Occipital lobe (tissue), 2 donors: Measurements from ENCODE around the gene PTPRR. TPM values are rescaled to one million over a fixed set of nuclear protein-coding genes. Genes with fewer than 3 reads are reported as not detected.

Experiments used
- DNase-seq: peaks from one replicate; lab custom pipeline; 2025; lab: John Stamatoyannopoulos, UW
- total RNA-seq: library from RNA; depleted of rRNA; stranded (reverse); fragments of >200 nt; gene quantifications from one replicate; pipeline ENCODE4 v1.2.3, GENCODE V29; 2014

PTPRR gene
- total RNA-seq, 1 donor from 2014 or later: 19.5 TPM

DNA sequence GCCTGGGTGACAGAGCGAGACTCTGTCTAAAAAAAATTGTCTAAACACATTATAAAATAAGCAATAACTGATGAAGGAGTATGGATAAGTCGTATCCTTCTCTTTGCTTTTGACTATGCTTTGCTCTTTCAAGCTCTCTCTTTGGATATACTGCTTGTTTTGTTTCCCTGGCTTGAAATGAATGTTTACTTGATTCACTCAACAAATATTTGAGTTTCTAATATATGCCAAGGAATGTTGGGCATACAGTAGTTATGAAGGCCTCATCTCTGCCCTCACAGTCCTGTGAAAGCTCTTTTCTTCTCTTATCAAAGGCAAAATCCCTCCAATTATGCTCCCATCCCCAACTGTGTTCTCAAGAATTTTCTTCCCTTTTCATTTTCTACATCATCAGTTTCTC is 123.5 kb downstream of the PTPRR start:
- no peak for DNase-seq

GRCh38 chr12:70795608-70796007 is 124.9 kb downstream of the PTPRR start:
- no peak for DNase-seq

GRCh38 chr12:70794131-70794530 is 126.4 kb downstream of the PTPRR start:
- DNase-seq: no peak

- DNase-seq: no peak
These were observed 131.8 kb downstream of the PTPRR start for GRCh38 chr12:70788774-70789173.

DNA sequence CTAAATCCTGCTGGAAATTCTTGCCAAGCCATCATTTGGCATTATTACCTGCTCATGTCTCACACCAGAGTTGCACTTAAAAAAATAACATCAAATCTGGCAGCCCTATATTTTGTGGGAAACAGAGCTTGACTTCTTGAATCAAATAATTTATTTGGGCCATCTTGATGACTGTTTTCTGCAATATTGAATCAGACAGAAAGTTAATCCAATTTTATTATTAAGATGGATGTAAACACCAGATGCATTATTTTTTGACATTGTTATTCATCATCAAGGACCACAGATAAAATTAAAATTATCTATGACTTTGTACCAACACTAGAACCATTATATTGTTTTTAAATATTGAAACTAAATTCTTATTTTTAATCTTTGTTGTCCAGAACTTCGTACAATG is 132.9 kb downstream of the PTPRR start:
- DNase-seq: no peak

DNA sequence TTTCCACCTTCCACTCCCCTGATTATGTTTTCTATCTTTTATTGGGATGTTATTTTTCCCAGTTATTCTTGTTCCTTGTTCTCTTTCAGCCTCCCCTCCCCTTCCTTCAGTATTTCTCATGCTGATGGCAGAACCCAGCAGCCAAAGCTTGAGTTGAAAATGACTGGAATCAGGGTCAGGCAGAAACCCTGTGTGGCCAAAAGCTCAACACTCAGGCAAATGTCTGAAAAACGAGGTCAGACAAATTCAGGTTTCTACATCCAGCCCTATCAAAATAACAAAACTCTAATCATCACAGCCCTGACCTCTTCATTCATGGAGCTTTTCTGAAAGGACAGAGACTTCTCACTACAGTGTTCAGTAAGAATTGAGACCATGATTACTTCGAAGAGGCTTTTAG is 134.6 kb downstream of the PTPRR start:
- no peak for DNase-seq

DNA sequence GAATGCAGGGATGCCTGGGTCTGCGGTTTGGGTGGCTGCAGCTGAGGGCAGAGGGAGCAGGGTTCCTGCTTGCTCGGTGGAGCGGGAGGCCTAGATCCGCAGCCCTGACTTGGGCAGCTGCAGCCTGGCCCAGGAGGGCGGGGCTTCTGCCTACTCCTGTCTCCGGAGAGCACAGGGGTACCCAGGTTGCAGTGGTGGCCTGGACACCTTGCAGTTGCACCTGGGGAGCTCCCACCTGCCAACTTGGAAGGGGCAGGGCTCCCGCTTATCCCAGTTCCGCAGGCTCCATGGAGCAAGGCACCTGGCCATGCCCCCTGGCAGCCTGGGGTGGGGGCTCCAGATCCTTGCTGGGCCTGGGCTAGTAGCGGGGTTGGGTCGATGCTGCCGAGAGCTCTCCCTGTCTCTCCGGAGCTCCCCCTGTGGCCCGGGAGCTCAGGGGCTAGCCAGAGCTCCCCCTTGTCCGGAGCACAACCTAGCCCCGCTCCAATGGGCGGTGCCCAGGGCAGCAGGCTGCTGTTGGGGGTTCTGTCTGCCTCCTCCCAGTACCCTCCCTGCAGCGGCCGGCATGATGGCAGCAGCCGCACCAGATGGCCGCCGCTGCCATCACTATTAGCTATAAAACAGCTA is 136.4 kb downstream of the PTPRR start:
- no peak for DNase-seq

GRCh38 chr12:70783455-70783854 is 137.1 kb downstream of the PTPRR start:
- no peak for DNase-seq

DNA sequence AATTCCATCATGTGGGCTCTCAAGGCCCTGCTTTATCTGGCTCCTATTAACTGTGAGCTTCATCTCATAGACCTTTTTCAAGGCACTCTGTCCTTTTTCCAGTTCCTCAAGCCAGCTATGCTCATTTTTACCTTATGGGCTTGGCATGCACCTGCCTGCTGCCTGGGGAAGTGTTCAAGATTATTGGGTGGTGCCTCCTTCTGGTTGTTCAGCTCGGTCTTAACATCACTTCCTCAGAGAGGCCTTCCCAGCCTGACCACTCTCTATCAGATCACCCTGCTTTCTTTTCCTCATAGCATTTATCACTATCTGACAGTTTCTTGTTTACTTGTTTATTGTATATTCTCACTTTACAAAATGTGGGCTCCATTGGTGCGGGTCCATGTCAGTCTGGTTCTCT is 141.3 kb downstream of the PTPRR start:
- DNase-seq: no peak

- no peak for DNase-seq
These were observed 146.5 kb downstream of the PTPRR start for GRCh38 chr12:70774055-70774454.

- no peak for DNase-seq
These were observed 147.7 kb downstream of the PTPRR start for GRCh38 chr12:70772836-70773235.

DNA sequence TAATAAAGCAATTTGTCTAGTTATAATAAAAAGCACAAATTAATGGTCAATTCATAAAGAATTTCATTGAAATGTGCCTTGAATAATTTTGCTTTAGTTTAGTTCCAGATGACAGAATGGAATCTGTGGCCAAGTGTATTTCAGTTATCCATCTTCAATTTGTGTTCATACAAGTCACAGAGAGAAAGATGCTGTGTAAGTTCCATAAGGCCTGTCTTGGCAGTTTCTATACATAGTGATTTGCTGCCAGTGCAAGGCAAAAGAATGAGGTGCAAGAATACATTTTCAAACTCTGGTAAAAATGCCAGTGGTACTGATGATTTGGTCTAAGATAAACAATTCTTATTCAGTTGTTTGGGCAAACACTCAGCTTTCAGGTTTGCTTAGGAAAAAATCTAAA is 149.0 kb downstream of the PTPRR start:
- no peak for DNase-seq

DNA sequence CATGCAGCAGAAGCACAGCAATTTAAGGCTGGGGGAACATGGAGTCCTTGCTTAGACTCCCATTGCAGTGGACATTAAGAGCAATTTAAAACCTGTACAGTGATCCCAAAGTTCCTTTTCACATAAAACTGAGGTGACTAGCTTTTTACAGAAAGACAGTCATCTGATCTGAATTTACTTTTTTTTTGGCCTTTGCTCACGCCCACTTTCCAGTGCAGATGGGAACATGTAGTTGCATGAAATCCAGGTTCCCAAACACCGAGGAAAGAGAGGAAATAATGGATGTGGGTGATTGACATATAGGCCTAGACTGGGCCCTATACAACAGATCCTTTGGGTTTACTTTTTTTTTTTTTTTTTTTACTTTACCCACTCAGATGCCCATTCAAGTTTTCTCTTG is 156.9 kb downstream of the PTPRR start:
- no peak for DNase-seq

- DNase-seq: no peak
These were observed 158.5 kb downstream of the PTPRR start for GRCh38 chr12:70762000-70762399.

GRCh38 chr12:70759161-70759918 is 161.2 kb downstream of the PTPRR start:
- DNase-seq: no peak

DNA sequence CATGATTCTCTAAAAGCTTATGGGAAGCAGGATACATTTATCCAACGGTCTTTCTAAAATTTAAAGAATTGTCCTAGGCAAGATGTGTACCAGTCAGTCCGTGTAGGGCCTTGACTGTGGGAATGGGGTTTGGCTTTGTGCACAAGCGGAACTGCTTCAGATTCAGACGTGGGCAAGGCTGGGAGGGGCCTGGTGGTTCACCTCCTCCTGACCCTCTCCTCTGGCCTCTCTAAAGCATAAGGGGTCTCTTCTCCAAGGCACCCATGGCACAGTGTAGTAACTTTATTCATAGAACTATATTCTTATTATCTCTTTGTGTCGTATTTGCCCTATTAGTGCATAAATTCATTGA is 162.1 kb downstream of the PTPRR start:
- DNase-seq: no peak

GRCh38 chr12:70757830-70758493 is 162.6 kb downstream of the PTPRR start:
- DNase-seq: no peak

DNA sequence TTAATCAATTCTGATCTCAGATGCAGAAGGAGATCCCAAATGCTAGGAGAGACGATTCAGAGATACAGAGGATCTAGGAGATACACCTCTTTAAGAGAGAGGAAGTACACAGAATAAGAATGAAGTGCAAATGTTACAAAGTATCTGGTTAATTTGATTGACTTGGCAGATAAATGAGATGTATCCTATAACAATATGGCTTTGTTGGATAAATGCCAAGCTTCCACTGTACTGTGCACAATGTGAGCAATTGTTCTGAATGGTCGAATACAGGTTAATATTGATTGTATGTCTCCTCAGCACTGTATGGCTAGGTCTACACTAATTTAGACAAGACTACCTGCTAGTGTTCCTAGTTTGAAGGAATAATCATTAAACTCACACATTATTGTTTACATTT is 163.7 kb downstream of the PTPRR start:
- DNase-seq: no peak

GRCh38 chr12:70756118-70756517 is 164.4 kb downstream of the PTPRR start:
- no peak for DNase-seq

DNA sequence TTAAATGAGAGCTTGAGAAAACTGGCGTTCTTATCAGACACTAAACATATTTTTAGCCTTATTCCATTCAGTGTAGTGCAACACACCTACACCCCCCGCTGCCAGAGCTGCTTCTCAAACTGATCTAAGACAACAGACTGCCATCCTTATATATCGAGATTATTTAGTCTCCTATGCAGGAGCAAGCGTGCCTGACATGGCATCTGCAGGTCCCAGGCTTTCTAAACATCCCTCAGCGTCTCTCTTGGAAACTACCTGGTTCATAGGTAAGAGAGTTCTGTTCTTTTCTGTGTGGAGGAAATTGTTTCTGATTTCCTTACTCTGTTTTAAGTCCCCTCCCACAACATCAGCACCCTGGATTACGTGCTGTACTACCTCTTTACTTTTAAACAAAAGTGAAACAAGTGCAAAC is 166.2 kb downstream of the PTPRR start:
- DNase-seq: no peak

- no peak for DNase-seq
These were observed 168.2 kb downstream of the PTPRR start for GRCh38 chr12:70752327-70752726.

- DNase-seq: no peak
These were observed 170.6 kb downstream of the PTPRR start for GRCh38 chr12:70749931-70750330.

GRCh38 chr12:70748809-70749208 is 171.7 kb downstream of the PTPRR start:
- DNase-seq: no peak
